GM18909 (cell line): ENCODE data around the gene SDK1.
"Not testable (repeated sequence)": the region's sequence is repeated elsewhere in the genome, so short reads cannot be mapped to it uniquely, and the experiment has no call there.

Source experiments
- ATAC-seq: cut with Tn5 transposase; IDR thresholded peaks from one replicate; pipeline ENCODE4 v1.9.1; 2021; ENCODE audit warnings: mild to moderate bottlenecking; ENCODE audit not compliant: unreplicated experiment, poor library complexity

The SDK1 gene

DNA sequence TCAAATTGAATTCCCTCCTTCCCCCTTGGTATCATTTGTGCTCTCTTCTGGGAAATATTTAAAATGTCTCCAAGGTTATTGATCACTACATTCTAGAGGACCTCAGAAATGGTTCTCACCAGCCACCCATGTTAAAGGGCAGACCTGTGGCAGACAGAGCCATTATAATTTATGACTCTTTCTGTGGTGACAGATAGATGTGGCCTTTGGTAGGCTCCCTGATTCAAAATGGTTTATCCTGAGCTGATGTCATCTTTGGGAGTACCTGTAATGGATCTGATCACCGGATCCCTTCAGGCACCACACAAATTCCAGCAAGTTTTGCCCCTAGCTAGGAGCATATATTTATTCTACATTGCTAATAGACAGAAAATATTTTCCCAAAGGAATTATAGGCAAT is 267.5 kb downstream of the SDK1 start:
- no peak for ATAC-seq

DNA sequence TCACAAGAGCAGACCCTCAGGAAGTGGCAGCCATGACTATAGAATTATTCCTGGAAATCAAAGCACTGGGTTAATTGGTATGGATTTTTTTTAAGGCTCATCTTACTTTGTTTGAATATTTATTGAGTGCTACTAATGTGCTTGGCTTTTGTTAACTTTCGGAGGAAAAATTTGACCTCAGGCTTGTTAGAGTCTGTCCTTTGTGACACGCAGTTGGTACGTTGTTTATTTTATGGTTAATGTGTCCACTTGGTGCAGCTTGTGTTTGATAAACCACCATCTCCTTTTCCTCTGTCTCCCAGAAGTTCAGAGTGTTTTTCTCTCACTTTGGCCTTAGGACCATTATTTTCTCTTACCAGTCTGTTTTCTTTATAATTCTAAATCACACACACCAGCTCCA is 268.6 kb downstream of the SDK1 start:
- ATAC-seq = no peak

- ATAC-seq = no peak
Observed at GRCh38 chr7:3573151-3573550, 272.1 kb downstream of the SDK1 start.

GRCh38 chr7:3574386-3574785 is 273.3 kb downstream of the SDK1 start:
- ATAC-seq = no peak

GRCh38 chr7:3575753-3576531 is 274.9 kb downstream of the SDK1 start:
- ATAC-seq = no peak

DNA sequence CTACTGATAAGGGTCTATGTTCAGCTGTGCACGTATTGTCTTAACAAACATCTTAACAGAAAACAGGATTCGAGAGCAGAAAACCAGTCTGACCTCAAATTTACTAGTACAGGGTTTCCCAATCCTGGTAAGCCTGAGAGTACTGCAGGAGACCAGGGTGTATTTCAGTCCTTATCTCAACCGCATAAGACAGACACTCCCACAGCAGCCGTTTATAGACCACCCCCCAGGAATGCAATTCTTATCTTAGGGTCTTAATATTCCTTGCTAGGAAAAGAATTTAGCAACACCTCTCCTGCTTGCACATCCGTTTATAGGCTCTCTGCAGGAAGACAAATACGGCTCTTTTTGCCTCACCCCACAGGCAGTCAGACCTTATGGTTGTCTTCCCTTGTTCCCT is 277.3 kb downstream of the SDK1 start:
- ATAC-seq = no peak

DNA sequence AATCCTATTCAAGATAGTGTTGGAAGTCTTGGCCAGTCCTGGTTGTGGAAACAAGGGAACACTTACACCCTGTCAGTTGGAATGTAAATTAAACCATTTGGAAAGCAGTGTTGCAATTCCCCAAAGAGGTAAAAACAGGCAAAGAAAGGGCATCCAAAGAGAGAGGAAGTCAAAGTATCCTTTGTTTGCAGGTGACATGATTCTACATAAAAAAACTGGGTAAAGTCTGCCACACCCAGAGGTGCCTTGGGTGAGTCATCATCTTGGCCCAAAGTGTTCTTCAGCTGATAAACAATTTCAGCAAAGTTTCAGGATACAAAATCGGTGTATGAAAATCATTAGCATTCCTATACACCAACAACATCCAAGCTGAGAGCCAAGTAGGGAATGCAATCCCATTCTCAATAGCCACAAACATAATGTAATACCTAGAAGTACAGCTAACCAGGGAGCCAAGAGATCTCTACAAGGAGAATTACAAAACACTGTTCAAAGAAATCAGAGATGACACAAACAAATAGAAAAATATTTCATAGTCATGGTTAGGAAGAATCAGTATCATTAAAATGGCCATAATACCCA is 278.7 kb downstream of the SDK1 start:
- ATAC-seq = no peak

- not testable (repeated sequence) for ATAC-seq
Observed at GRCh38 chr7:3582145-3582544, 281.1 kb downstream of the SDK1 start.

GRCh38 chr7:3585826-3586225 is 284.8 kb downstream of the SDK1 start:
- ATAC-seq = no peak

GRCh38 chr7:3588341-3588740 is 287.3 kb downstream of the SDK1 start:
- ATAC-seq = no peak

- ATAC-seq = no peak
Observed at GRCh38 chr7:3589752-3590151, 288.7 kb downstream of the SDK1 start.

DNA sequence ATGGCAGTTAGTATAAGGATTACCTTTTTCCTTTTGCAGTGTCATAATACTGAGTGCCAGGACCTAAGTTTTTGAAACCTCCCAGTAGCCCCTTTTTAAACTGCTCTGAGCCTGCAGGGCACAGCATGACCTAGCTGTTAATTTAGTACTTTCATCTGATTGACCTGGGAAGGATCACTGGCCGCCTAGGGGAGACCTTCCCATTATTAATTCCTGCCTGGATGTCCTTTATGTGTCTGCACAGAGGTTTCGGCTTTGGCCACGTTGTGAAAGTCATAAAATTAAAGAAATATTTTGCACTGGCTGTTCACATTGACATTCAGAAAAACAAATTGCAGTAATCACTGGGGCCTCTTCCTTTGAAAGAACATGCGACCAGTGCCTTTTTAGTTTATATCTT is 290.2 kb downstream of the SDK1 start:
- ATAC-seq = no peak

DNA sequence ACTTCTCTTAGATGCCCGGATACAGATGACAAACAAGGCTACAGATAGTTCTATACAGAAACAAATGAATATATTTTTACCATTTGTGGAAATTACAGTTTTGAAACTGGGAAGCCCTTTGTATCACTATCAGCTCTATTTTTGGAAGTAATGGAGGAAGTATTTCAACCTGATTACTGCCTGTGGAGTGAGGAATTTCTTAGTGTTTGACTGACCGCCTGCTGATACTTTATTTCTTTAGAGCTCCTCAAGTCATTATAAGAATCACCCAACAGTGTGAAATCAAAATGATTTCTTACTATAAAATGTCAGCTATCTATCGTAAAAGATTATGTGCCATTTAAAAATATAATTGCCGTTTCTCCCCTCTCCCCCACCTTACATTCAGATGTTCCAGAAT is 290.9 kb downstream of the SDK1 start:
- ATAC-seq = no peak

DNA sequence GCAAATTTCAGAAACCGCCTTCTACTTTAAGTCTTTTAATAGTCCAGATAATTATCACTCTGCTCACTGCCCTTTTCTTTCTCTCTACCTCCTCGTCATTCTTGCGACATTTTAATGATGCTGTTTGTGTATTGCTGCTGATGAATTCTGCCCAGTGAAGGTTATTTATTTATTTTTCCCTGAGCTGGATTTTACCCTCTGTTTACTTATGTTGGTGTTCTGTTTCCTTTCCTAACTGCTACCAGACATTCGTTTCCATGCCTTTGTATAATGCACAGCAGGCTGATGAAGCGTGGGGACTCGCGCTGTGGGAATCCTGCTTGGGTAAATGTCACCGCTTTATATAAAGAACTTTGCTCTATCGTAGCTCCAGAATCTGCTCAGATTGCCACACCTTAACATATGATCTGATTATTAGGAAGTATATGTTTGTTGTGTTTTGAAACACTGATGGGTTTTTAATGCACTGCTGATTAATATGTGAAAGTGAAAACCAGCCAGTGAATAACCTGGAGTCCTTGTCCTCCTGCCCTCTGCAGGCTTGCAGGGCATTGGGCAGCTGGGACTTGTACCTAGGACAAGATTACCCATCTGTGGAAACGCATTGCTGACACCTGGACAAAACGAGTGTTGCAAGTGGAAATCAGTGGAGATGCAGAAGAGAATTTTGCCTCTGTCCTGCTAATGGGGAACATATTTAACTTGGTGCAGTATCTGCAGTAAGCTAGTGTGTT is 291.5 kb downstream of the SDK1 start:
- ATAC-seq = no peak

DNA sequence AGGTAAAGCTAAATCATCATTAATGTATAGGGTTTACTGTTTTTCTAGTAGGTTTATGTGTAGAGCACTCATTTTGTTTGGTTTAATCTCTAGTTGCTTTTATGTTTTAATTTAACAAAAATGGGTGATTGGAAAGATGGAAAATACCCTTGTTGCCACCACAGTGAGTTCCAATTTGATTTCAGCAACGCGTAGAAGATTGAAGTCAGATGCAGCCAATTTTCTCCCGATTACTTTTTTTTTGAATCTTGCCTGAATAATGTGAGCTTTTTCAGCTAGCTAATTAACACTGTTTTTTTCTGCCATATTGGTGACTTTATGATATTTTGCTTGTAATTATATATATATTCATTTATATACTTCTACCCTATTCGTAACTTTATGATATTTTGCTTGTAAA is 293.8 kb downstream of the SDK1 start:
- no peak for ATAC-seq

DNA sequence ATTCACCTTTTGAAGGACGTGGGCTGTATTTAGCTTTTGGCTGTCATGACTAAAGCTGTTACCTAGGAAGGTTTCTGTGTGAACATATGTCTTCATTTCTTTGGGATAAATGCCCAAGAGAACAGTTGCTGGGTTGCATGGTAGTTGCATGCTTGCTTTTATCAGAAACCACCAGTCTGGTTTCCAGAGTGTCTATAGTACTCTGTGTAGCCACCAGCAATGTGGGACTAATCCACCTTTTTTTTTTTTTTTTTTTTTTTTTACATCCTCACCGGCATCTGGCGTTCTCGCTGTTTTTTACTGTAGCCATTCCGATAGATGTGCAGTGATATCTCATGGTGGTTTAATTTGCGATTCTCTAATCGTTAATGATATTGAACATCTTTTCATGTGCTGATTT is 297.8 kb downstream of the SDK1 start:
- ATAC-seq = no peak

GRCh38 chr7:3605222-3605621 is 304.2 kb downstream of the SDK1 start:
- no peak for ATAC-seq

DNA sequence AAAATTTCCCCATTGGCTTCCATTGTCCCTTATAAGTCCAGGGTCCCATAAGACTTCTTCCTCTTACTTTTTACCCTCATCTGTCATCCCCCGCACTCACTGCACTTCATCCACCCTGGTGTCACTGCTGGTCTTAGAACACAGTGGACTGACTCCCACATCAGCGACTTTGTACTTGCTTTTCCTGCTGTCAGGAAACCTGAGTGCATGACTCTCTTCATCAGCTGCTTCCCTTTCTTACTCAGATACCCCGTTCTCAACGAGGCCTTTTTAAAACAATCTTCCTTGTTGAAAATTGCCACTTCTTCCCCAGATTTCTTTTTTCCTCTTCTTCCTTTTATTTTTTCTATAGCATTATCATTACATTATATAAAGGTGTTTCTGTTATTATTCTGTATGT is 305.4 kb downstream of the SDK1 start:
- no peak for ATAC-seq

DNA sequence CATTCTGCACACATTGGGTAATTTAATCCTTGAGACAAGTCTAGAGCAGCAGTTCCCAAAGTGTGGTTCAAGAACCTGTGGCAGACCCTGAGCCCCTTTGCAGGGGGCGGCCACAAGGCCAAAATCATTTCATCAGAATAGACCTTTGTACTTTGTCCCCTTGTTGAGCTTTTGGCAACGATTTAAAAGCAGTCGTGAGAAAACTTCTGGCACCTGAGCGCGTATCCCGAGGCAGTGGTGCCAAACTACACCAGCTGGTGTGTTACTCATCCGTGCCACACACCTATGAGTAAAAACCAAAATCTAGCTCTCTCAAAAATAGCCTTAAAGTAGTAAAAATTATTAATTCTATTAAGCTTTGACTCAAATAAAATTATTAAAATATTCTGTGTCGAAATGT is 306.8 kb downstream of the SDK1 start:
- no peak for ATAC-seq

- ATAC-seq = no peak
Observed at GRCh38 chr7:3616306-3616705, 315.3 kb downstream of the SDK1 start.

DNA sequence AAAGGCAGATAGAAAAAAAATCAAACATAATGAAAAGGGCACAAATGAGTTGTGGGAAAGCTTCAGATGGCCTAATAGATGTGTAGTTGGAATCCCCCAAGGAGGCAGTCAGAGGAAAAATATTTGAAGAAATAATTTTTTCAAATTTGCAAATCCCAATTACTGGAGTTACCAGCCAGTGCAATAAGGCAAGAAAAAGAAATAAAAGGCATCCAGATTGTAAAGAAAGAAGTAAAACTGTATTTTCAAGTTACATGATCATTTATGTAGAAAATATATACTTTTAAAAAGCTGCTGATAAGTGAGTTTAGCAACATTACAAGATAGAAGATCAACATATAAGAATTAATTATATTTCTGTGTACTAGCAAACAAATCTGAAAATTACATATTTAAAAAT is 329.0 kb downstream of the SDK1 start:
- ATAC-seq = no peak

- no peak for ATAC-seq
Observed at GRCh38 chr7:3634396-3634795, 333.3 kb downstream of the SDK1 start.
